Rectal smooth muscle tissue (tissue), 1 donor: ENCODE results near the gene C3orf20.
"Not testable (repeated sequence)": the region's sequence is repeated elsewhere in the genome, so short reads cannot be mapped to it uniquely, and the experiment has no call there.

Experiments
- H3K27ac ChIP-seq: one replicate; pipeline ENCODE4 v1.7.0; 2013; ENCODE audit warnings: low read depth, low read length, inconsistent platforms
- H3K27me3 ChIP-seq: one replicate; pipeline ENCODE4 v1.7.0; 2013; ENCODE audit warnings: low read length; ENCODE audit not compliant: control insufficient read depth, insufficient read depth
- H3K36me3 ChIP-seq: one replicate; pipeline ENCODE4 v1.7.0; 2013; ENCODE audit warnings: low read length; ENCODE audit not compliant: control insufficient read depth, insufficient read depth
- H3K4me1 ChIP-seq: one replicate; pipeline ENCODE4 v1.7.0; 2013; ENCODE audit warnings: low read length; ENCODE audit not compliant: control insufficient read depth, insufficient read depth
- H3K4me3 ChIP-seq: one replicate; pipeline ENCODE4 v1.7.0; 2013; ENCODE audit warnings: low read length
- H3K9ac ChIP-seq: one replicate; pipeline ENCODE4 v1.7.0; 2013; ENCODE audit warnings: low read length

The C3orf20 gene

GRCh38 chr3:14640157-14640562, 34.8 kb upstream of the C3orf20 start:
- H3K36me3 ChIP-seq: no peaks in the 10 kb centered on the region
- H3K9ac ChIP-seq: no peak overlapping the region
- no peak overlapping the region for H3K27ac ChIP-seq
- H3K27me3 ChIP-seq: no peaks in the 10 kb centered on the region
- no peak overlapping the region for H3K4me3 ChIP-seq
- no peaks in the 10 kb centered on the region for H3K4me1 ChIP-seq

DNA sequence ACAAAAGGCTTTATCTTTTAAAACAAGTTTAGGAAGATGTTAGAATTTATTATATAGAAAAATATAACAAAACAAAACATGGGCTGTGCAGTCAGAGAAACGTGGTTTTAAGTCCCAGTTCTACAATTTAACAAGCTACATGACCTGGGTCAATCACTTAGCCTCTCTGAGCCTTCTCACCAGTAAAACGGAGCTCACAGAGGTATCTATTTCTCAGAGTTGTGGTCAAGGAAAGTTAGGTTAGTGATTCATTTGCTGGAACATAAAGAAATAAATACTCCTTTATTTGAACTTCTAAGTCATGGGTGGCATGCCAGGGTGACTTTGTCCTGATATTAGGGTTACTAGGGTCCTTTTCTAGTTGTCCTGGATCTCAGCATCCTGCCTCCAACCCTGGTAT, 34.2 kb upstream of the C3orf20 start:
- H3K27me3 ChIP-seq: no peaks in the 10 kb centered on the region
- no peak overlapping the region for H3K4me3 ChIP-seq

GRCh38 chr3:14641346-14641745, 33.6 kb upstream of the C3orf20 start:
- Histone ChIP-seq H3K9ac (no peak overlapping the region), H3K27me3 (no peaks in the 10 kb centered on the region), H3K4me1 (no peaks in the 10 kb centered on the region), H3K4me3 (no peak overlapping the region), H3K27ac (no peak overlapping the region), H3K36me3 (no peaks in the 10 kb centered on the region)

More for the DNA sequence above, 34.2 kb upstream of the C3orf20 start:
- no peaks in the 10 kb centered on the region for H3K4me1 ChIP-seq
- H3K9ac ChIP-seq: no peak overlapping the region
- no peaks in the 10 kb centered on the region for H3K36me3 ChIP-seq
- H3K27ac ChIP-seq: no peak overlapping the region

- no peak overlapping the region for H3K9ac ChIP-seq
- H3K27ac ChIP-seq: no peak overlapping the region
- no peaks in the 10 kb centered on the region for H3K4me1 ChIP-seq
- H3K36me3 ChIP-seq: no peaks in the 10 kb centered on the region
- no peak overlapping the region for H3K4me3 ChIP-seq
- no peaks in the 10 kb centered on the region for H3K27me3 ChIP-seq
Observed at GRCh38 chr3:14645453-14645852, 29.5 kb upstream of the C3orf20 start.

DNA sequence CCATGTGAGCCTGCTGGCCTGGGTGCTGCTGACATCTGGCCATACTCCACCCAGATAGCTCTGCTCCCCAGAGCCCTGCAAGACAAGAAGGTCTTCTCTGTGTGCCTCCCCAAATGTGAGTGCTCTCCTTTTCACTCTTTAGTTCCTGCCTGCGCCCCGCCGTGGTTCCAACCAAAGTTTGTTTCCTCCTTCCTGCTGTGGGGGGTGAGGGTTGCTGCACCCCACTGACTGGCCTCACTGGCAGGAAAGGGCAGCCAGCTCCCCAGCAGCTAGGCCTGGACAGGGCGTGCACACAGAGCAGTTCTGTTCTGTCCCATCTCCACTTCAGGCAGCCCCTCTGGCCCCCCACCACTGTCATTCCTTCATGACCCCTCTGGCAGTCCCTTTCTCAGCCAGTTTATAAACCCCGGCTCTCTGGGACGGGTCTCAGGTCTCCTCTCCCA, 28.8 kb upstream of the C3orf20 start:
- Histone ChIP-seq H3K4me3 (no peak overlapping the region), H3K27me3 (no peaks in the 10 kb centered on the region), H3K9ac (no peak overlapping the region), H3K27ac (no peak overlapping the region), H3K4me1 (no peaks in the 10 kb centered on the region), H3K36me3 (no peaks in the 10 kb centered on the region)

GRCh38 chr3:14646589-14647413, 28.1 kb upstream of the C3orf20 start:
- Histone ChIP-seq H3K27me3 (no peaks in the 10 kb centered on the region), H3K9ac (no peak overlapping the region), H3K27ac (no peak overlapping the region), H3K4me3 (no peak overlapping the region), H3K4me1 (no peaks in the 10 kb centered on the region), H3K36me3 (no peaks in the 10 kb centered on the region)

DNA sequence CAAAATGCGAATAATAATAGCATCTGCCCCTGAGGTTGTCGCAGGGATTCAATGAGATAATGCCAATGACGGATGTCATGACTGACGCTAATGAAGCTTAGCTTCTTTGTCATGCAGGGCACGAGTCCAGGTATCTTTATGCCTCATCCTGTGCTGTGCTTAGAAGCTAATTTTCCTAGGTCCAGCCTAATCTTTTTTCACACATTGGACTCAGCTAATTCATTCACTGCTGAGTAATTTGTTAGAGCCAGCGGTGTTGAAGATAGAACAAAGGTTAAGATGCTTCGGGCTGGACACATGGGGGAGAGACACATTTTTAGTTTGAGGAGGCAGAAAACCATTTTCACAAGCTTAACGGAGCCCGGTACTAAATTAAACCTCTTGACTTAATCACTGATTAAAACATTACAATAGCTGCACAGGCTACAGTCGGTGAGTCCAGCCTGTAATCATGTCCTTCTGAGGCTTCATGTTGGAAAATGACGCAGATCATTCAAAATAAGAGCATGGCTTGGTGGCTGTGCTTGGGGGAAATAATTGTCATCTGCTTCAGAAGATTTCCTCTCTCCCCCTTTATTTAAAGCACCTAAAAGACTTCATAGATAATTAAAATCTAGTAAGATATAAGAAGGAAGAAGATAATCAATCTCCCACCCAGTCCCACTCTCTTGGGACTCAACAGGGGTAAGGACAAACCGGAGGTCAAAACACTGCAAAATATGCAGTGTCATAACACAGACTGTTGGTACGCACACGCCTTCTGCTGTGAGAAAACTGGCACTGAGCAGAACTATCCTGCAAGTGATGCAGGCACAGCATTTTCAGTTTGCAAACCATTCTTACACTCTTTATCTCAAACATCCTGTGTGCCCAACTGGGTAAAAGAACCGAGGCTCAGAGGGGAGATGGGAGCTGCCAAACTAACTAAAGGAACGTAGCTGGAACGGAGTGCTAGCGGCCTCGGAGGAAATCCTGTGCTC, 26.7 kb upstream of the C3orf20 start:
- no peak overlapping the region for H3K27ac ChIP-seq

DNA sequence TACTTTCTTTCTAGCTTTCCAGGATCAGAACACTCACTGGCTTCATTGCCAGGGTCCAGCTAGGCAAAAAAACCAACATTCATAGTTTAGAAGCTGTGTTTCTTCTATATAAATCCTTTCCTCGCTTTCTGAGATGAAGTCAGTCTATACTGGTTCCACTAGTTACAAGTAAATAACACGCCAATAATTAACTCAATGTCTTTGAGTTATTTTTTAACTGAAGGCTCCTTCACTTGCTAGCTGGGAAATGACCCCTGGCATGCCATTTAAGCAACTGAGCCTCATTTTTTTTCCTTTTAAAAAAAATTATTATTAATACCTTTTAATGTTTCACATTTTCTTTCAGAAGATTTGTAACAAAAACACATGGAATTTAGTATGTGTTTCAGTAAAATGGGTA, 25.5 kb upstream of the C3orf20 start:
- H3K9ac ChIP-seq: no peak overlapping the region

More for the DNA sequence above, 26.7 kb upstream of the C3orf20 start:
- no peak overlapping the region for H3K9ac ChIP-seq
- no peak overlapping the region for H3K4me3 ChIP-seq
- no peaks in the 10 kb centered on the region for H3K27me3 ChIP-seq
- no peaks in the 10 kb centered on the region for H3K36me3 ChIP-seq
- peaks cover 4% of the 10 kb centered on the region for H3K4me1 ChIP-seq

GRCh38 chr3:14650193-14650592, 24.7 kb upstream of the C3orf20 start:
- no peak overlapping the region for H3K4me3 ChIP-seq
- no peak overlapping the region for H3K27ac ChIP-seq
- H3K9ac ChIP-seq: no peak overlapping the region
- H3K27me3 ChIP-seq: no peaks in the 10 kb centered on the region
- no peaks in the 10 kb centered on the region for H3K36me3 ChIP-seq
- H3K4me1 ChIP-seq: peaks cover 4% of the 10 kb centered on the region

More for the DNA sequence above, 25.5 kb upstream of the C3orf20 start:
- Histone ChIP-seq H3K4me3 (no peak overlapping the region), H3K27ac (no peak overlapping the region), H3K27me3 (no peaks in the 10 kb centered on the region), H3K4me1 (peaks cover 4% of the 10 kb centered on the region), H3K36me3 (no peaks in the 10 kb centered on the region)

DNA sequence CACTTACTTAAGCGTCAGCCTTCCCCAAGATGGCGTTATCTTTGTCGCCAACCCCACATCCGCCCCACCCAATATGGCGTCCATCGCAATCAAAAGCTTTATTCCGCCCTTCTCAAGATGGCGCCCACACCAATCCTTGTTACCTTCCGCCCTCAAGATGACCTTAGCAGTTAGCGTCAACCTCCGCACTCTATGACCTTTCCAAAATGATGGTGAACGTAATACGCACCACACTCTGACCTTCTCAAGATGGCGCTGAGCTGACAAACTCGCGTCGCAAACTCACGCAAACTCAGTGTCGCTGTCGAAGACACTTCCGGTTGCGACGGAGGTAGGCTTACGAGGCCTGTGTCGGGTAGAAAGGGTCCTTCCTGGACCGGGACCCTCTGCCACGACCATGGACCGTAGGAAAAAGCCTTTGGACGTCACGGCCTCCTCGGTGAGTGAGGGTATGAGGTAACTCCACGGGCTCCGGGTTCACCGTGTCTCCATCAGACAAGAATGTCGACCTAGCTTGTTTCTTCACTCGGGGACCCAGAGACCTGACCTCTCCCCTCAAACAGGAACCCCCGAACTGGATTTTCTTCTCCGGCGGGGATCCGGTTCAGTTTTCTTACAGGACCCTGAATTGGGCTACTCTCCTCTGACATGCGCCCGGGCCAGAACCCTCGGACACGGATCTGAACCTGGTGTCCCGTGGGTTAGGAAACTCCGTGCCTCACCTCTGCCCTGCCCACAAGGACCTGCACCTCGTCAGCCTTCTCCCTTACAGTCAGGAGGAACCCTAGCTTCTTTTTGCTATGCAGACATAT, 23.3 kb upstream of the C3orf20 start, which contains the start of gene CCDC174:
Gene CCDC174 (plus strand): TSS at position 323 of the 812 bp plus-strand sequence. CDS start 75 bp downstream, at position 398.
- no peaks in the 10 kb centered on the region for H3K27me3 ChIP-seq
- H3K4me1 ChIP-seq: peaks cover 4% of the 10 kb centered on the region
- peak within 1 kb of the TSS; percentile 83 for H3K27ac ChIP-seq
- peak within 1 kb of the TSS; percentile 85 for H3K4me3 ChIP-seq
- H3K36me3 ChIP-seq: no peaks in the 10 kb centered on the region
- H3K9ac ChIP-seq: peak within 1 kb of the TSS; percentile 81

DNA sequence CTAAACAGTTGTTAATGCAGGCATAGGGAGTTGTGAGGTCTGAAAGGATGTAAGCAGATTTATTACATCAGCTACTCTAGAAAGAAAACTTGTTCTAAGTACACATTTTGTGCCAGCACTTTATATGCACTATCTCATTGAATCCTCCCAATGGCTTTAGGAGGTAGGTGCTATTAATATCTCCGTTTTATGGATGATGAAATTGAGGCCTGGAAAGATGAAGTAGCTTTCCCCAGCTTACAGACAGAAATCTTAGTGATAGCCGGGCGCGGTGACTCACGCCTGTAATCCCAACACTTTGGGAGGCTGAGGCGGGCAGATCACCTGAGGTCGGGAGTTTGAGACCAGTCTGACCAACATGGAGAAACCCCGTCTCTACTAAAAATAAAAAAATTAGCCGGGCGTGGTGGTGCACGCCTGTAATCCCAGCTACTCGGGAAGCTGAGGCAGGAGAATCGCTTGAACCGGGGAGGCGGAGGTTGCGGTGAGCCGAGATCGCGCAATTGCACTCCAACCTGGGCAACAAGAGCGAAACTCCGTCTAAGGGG, 22.5 kb upstream of the C3orf20 start:
- not testable (repeated sequence) for H3K27ac ChIP-seq, H3K9ac ChIP-seq, H3K27me3 ChIP-seq, H3K36me3 ChIP-seq, H3K4me1 ChIP-seq
- peak overlapping the region; percentile 85 for H3K4me3 ChIP-seq
